Upper lobe of left lung (tissue), 4 donors: ENCODE results near the gene PSTK.

Experiments
- CTCF ChIP-seq, 6 experiments: fragments of 450-650 bp in 4 of 6; fragments of 200-600 bp in 2 of 6; sonication (generic) in 2 of 6; IDR thresholded peaks; one replicate each; pipeline ENCODE4 v1.5.1; 2016 to 2019; ENCODE audit warnings: antibody characterized with exemption in 6 of 6
- POLR2A ChIP-seq, 4 donors: fragments of 450-650 bp; IDR thresholded peaks; one replicate each; pipeline ENCODE4 v1.5.1; 2016 to 2017; ENCODE audit warnings: antibody characterized with exemption in 4 of 4, mild to moderate bottlenecking in 2 of 4
- POLR2AphosphoS5 ChIP-seq, 2 donors: sonication (generic); formaldehyde crosslinking; IDR thresholded peaks; one replicate each; pipeline ENCODE4 v1.5.1; 2017; ENCODE audit warnings: antibody characterized with exemption in 2 of 2

- TF ChIP-seq CTCF (IDR thresholded peaks at IDR 0.05), result no peak
- TF ChIP-seq POLR2A (IDR thresholded peaks at IDR 0.05), result no peak
- TF ChIP-seq POLR2AphosphoS5 (IDR thresholded peaks at IDR 0.05), result no peak
Observed at GRCh38 chr10:123011987-123012386, 31.8 kb downstream of the PSTK start.
